ENCODE results near the gene SLCO2A1.

SLCO2A1 gene

DNA sequence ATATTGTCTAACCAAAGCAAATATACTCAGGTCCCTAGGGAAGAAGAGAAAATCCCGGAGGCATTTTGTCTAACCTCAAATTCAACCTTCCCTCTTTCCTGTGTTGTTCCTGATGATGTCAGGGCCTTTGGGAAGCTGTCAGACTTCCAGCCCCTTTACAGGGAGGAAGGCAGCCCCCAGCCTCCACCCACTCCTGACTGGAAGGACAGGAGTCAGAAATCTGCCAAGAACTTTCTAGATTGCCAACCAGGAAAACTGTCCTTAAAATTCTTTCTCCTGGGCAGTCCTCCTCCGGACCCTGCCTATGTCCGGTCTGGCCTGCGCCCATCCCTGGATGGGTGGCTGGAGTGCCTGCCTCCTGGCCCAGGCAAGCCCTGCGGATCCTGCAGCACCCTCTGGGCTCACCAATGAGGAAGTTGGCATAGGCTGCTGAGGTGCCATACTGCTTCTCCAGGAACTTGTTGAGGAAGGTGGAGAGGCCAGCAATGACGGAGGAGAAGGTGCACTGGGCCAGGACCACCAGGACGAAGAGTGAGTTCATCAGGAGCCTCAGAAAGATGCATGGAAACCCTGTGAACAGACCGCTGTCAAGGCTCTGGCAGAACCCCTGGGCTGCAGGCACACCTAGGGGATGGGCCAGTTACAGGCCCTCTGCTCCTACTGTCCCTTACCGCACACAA, 81.5 kb downstream of the SLCO2A1 start:
- H3K4me1 ChIP-seq (ENCODE audit: control insufficient read depth, insufficient read depth, low read length), result peaks cover 14% of the 10 kb centered on the region
- H3K9ac ChIP-seq (ENCODE audit: low read length), result no peak overlapping the region
- peaks cover 6% of the 10 kb centered on the region; the same call in 1 of the 2 replicates for H3K9me3 ChIP-seq (ENCODE audit: control insufficient read depth, insufficient read depth, low read depth, low read length)
- H3K27ac ChIP-seq (ENCODE audit: low read depth, low read length), result no peak overlapping the region
- H3K4me3 ChIP-seq (ENCODE audit: low read depth, low read length), result no peak overlapping the region
- H3K36me3 ChIP-seq (ENCODE audit: control insufficient read depth, insufficient read depth, low read length), result no peaks in the 10 kb centered on the region
- H3K27me3 ChIP-seq (ENCODE audit: control insufficient read depth, insufficient read depth, low read length), result peaks cover 24% of the 10 kb centered on the region

DNA sequence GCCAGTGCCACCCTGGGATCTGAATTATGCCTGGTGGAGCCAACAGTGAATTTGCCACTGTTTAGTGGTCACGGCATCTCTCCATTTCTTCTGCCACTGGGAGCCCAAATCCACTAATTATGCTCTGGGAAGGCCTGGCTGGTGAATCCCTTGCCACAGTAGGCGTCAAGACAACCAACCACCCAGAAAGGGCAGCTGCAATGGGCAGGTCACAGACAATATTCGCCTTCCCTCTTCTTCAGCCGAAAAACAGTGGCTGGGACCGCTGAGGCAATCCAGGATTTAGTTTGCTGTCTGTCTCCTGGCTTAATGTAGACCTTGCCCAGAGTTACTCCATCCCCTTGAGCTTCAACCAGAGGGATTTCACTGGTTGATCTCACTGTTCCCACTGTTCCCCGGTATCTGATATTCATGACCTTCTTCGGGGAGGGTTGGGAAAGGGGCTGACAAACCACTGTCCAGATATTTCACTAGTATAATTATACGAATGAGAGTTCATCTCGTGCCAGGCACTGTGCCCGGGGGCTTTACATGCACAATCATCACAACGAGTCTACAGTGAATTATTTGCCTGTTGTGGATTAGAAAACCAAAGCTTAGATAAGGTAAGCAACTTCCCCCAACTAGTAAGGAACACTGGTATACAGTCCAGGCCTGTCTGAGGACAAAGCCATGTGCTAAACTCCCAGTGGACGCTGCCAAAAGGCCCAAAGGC, 84.2 kb downstream of the SLCO2A1 start:
- Histone ChIP-seq H3K27me3 (ENCODE audit: control insufficient read depth, insufficient read depth, low read length) (peaks cover 9% of the 10 kb centered on the region), H3K36me3 (ENCODE audit: control insufficient read depth, insufficient read depth, low read length) (no peaks in the 10 kb centered on the region), H3K27ac (ENCODE audit: low read depth, low read length) (no peak overlapping the region), H3K9ac (ENCODE audit: low read length) (no peak overlapping the region), H3K4me3 (ENCODE audit: low read depth, low read length) (no peak overlapping the region), H3K9me3 (ENCODE audit: control insufficient read depth, insufficient read depth, low read depth, low read length) (no peaks in the 10 kb centered on the region), H3K4me1 (ENCODE audit: control insufficient read depth, insufficient read depth, low read length) (peaks cover 30% of the 10 kb centered on the region)

DNA sequence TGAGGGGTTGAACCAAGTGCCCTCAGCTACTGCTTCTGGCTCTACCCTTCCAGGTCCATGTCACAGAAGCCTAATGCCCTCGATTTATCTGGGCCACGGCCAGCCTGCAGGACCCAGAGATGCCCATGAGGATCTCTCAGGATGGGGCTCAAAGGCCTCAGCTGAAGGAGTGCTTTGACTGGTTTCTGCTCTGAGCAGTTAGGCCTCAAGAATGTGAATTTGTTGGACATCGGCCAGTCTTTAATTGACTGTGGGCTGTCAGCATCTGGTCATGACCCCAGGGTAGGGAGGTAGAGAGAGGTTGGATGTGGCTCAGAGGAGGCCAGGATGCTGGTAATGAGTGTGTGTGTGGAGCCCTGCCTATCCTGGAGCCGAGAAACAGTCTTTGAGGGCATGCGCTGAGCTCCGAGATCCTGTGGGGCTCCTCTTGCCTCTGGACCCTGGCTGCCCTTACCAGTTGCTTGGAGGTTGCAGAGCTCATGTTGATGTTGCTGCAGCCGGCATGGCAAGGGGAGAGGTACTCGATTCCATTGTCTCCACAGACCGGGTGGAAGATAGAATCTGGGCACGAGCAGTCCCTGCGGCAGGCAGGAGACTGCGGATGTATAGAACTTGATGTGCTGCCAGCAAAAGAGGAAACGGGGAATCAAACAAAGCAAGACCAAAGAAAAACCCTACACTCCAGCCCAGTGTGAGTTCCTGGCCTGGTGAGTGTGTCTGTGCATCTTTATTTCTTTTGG, 84.9 kb downstream of the SLCO2A1 start:
- no peak overlapping the region for H3K9ac ChIP-seq (ENCODE audit: low read length)
- H3K36me3 ChIP-seq (ENCODE audit: control insufficient read depth, insufficient read depth, low read length), result no peaks in the 10 kb centered on the region
- no peak overlapping the region for H3K4me3 ChIP-seq (ENCODE audit: low read depth, low read length)
- H3K27me3 ChIP-seq (ENCODE audit: control insufficient read depth, insufficient read depth, low read length), result 0 out of 2 replicates have a peak, but pooled peaks cover 6% of the 10 kb centered on the region
- H3K9me3 ChIP-seq (ENCODE audit: control insufficient read depth, insufficient read depth, low read depth, low read length), result no peaks in the 10 kb centered on the region
- H3K27ac ChIP-seq (ENCODE audit: low read depth, low read length), result no peak overlapping the region
- H3K4me1 ChIP-seq (ENCODE audit: control insufficient read depth, insufficient read depth, low read length), result peaks cover 28% of the 10 kb centered on the region

DNA sequence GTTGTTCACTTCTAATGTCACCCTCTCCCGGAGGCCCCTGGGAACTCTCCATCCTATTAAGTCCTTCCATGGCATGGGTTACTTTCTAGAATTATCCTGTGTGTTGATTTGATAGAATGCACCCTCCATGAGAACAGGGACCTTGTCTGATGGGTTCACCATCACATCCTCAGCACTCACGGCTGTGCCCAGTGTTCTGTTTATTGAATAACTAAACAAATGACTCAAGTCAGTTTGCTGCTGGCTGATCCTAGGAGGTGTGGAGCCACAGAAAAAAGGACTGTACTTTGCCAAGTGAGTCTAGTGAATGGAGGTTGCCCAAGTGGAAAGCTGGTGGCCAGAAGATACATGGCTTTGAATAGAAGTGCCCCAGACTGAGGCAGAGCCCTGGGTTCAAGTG, 85.5 kb downstream of the SLCO2A1 start:
- no peak overlapping the region for H3K4me3 ChIP-seq (ENCODE audit: low read depth, low read length)
- H3K27ac ChIP-seq (ENCODE audit: low read depth, low read length), result no peak overlapping the region
- no peaks in the 10 kb centered on the region for H3K9me3 ChIP-seq (ENCODE audit: control insufficient read depth, insufficient read depth, low read depth, low read length)
- no peak overlapping the region for H3K9ac ChIP-seq (ENCODE audit: low read length)
- peaks cover 25% of the 10 kb centered on the region for H3K4me1 ChIP-seq (ENCODE audit: control insufficient read depth, insufficient read depth, low read length)
- 0 out of 2 replicates have a peak, but pooled peaks cover 6% of the 10 kb centered on the region for H3K27me3 ChIP-seq (ENCODE audit: control insufficient read depth, insufficient read depth, low read length)
- no peaks in the 10 kb centered on the region for H3K36me3 ChIP-seq (ENCODE audit: control insufficient read depth, insufficient read depth, low read length)

DNA sequence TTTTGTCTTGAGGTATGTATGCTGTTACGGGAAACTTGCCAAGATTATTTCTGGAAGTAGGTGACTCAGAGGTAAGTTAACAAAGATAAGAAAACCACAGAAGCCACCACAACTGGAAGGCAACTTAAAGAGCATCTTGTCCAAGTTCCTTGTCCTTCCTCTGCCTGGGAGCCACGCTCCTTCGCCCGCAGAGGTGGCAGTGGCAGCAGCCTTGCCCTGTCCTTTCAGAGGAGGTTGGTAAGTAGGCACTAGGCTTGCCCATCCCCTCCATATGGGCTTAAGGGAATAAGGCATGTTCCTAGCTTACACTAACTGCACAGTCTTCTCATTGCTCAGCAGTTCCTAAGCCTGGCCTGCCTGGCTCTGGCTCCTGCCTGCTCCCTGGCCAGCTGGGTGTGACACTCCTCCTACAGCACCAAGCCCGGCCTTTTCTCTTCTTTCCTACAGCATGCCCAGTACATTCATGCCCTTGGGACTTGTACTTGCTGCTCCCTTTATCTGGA, 86.0 kb downstream of the SLCO2A1 start:
- Histone ChIP-seq H3K9ac (ENCODE audit: low read length) (no peak overlapping the region), H3K36me3 (ENCODE audit: control insufficient read depth, insufficient read depth, low read length) (no peaks in the 10 kb centered on the region), H3K4me3 (ENCODE audit: low read depth, low read length) (no peak overlapping the region), H3K4me1 (ENCODE audit: control insufficient read depth, insufficient read depth, low read length) (peaks cover 20% of the 10 kb centered on the region), H3K27me3 (ENCODE audit: control insufficient read depth, insufficient read depth, low read length) (0 out of 2 replicates have a peak, but pooled peaks cover 5% of the 10 kb centered on the region), H3K27ac (ENCODE audit: low read depth, low read length) (no peak overlapping the region), H3K9me3 (ENCODE audit: control insufficient read depth, insufficient read depth, low read depth, low read length) (no peaks in the 10 kb centered on the region)

DNA sequence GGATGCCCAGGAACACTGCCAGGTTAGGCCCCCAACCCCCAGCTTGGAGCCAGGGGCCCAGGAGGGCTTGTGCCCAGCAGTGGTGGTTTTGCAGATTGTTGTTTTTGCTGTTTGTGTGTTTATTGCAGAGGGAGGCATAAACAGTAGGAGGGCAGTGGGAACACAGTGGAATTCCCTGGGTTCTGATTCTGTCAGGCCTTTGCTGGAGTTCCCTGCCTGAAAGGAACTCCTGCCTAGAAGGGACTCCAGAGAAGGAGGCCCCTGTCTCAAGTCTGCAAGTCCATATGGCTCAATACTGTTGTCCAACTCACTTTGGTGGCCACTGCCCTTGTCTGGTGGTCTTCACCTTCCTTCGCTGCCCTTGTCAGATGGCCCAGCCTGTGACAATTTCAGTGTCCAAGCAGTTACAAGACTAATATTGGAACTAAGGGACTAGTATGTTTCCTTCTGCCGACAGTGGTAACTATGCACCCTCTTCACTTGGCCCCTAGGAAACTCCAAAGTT, 86.6 kb downstream of the SLCO2A1 start:
- no peak overlapping the region for H3K9ac ChIP-seq (ENCODE audit: low read length)
- no peaks in the 10 kb centered on the region for H3K27me3 ChIP-seq (ENCODE audit: control insufficient read depth, insufficient read depth, low read length)
- H3K4me3 ChIP-seq (ENCODE audit: low read depth, low read length), result no peak overlapping the region
- H3K36me3 ChIP-seq (ENCODE audit: control insufficient read depth, insufficient read depth, low read length), result no peaks in the 10 kb centered on the region
- no peaks in the 10 kb centered on the region for H3K9me3 ChIP-seq (ENCODE audit: control insufficient read depth, insufficient read depth, low read depth, low read length)
- peaks cover 16% of the 10 kb centered on the region for H3K4me1 ChIP-seq (ENCODE audit: control insufficient read depth, insufficient read depth, low read length)
- H3K27ac ChIP-seq (ENCODE audit: low read depth, low read length), result no peak overlapping the region

DNA sequence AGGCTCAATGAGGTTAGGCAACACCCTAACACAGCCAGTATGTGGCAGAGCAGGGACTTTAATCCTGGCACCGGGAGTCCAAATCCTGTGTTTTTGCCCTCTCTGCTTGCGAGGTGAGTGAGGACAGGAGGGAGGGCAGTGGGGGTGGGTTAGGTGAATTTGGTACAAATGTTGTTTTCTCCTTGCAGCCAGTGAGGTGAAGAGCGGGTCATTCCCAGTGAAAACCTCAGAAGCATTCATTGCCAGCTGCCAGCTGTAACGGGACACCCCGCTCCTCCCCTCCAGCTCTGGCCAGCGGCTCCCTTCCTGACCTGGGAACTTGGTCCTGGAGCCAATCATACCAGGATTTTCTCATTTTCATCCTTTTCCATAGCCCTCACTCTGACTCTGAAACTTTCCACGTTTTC, 88.3 kb downstream of the SLCO2A1 start:
- Histone ChIP-seq H3K4me1 (ENCODE audit: control insufficient read depth, insufficient read depth, low read length) (peaks cover 16% of the 10 kb centered on the region), H3K27me3 (ENCODE audit: control insufficient read depth, insufficient read depth, low read length) (no peaks in the 10 kb centered on the region), H3K9ac (ENCODE audit: low read length) (no peak overlapping the region), H3K36me3 (ENCODE audit: control insufficient read depth, insufficient read depth, low read length) (no peaks in the 10 kb centered on the region), H3K27ac (ENCODE audit: low read depth, low read length) (no peak overlapping the region), H3K9me3 (ENCODE audit: control insufficient read depth, insufficient read depth, low read depth, low read length) (no peaks in the 10 kb centered on the region), H3K4me3 (ENCODE audit: low read depth, low read length) (no peak overlapping the region)

DNA sequence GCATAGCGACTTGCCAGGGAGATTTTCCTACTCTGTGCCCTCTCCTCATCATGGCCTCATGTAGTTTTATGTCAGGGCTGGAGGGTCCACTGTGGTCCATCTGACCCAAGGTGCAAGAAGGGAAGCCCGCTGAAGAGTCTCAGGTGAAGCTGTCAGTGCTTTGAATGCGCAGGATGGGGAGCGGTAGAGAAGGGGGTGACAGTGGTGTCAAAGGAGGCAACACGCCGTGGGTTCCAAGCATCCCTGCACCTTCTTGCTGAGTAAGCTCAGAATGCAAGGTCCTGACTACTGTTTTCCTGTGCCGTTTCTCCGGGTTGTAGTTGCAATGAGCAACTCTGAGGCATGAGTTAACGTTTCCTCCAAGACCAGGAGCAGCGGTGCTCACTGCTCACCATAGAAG, 89.2 kb downstream of the SLCO2A1 start:
- no peaks in the 10 kb centered on the region for H3K36me3 ChIP-seq (ENCODE audit: control insufficient read depth, insufficient read depth, low read length)
- peaks cover 16% of the 10 kb centered on the region for H3K4me1 ChIP-seq (ENCODE audit: control insufficient read depth, insufficient read depth, low read length)
- no peaks in the 10 kb centered on the region for H3K9me3 ChIP-seq (ENCODE audit: control insufficient read depth, insufficient read depth, low read depth, low read length)
- no peak overlapping the region for H3K27ac ChIP-seq (ENCODE audit: low read depth, low read length)
- no peak overlapping the region for H3K4me3 ChIP-seq (ENCODE audit: low read depth, low read length)
- H3K9ac ChIP-seq (ENCODE audit: low read length), result no peak overlapping the region
- H3K27me3 ChIP-seq (ENCODE audit: control insufficient read depth, insufficient read depth, low read length), result no peaks in the 10 kb centered on the region

DNA sequence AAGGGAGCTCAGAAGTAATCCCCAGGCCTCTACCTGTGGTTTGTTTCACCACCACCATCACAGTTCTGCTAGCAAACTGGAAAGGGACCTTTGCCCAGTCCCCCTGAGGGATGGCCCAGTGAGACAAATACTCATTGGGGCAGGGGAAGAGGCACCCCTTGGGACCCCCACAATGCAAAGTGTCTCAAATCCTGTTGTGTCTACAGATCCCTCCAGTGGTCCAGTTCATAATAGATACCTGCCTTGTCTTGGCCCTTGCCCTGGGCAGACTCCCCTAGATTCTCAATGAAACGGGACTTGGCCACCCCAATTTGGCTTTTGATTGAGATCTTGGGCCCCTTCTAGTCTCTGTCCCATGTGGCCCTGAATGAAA, 90.3 kb downstream of the SLCO2A1 start:
- H3K4me1 ChIP-seq (ENCODE audit: control insufficient read depth, insufficient read depth, low read length), result peaks cover 16% of the 10 kb centered on the region
- H3K4me3 ChIP-seq (ENCODE audit: low read depth, low read length), result no peak overlapping the region
- H3K9ac ChIP-seq (ENCODE audit: low read length), result no peak overlapping the region
- H3K27me3 ChIP-seq (ENCODE audit: control insufficient read depth, insufficient read depth, low read length), result no peaks in the 10 kb centered on the region
- no peaks in the 10 kb centered on the region for H3K9me3 ChIP-seq (ENCODE audit: control insufficient read depth, insufficient read depth, low read depth, low read length)
- H3K36me3 ChIP-seq (ENCODE audit: control insufficient read depth, insufficient read depth, low read length), result no peaks in the 10 kb centered on the region
- H3K27ac ChIP-seq (ENCODE audit: low read depth, low read length), result no peak overlapping the region

DNA sequence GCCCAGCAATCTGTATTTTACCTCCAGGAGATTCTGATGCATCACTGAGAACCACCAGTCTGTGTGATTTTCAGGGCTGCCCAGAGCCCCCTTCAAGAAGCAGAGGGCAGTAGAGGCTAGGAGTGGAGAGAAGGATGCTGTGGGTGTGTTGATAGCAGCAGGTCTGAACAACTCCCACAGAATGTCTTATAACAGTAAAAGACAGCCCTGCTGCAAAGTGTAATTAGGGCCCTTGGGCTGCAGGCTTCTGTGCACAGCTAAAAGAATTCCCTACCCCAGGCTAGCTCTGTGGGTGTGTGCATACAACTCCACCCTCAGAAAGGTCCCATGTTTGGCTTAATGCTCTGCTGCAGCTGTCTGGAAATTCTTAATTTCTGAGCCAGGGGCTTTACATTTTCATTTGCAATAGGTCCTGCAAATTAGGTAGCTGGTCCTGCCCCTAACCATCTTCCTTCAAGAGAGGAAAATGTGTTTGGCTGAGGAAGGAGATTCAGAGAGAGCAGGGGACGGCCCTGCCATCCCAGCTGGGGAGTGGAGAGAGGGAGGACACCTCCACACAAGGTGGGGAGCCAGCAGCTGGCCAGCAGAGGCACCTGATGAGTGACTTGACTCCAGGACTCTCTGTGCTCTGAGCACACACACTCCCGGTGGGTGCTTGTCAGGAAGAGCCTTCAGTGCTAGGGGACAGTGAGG, 90.8 kb downstream of the SLCO2A1 start:
- Histone ChIP-seq H3K27me3 (ENCODE audit: control insufficient read depth, insufficient read depth, low read length) (no peaks in the 10 kb centered on the region), H3K9me3 (ENCODE audit: control insufficient read depth, insufficient read depth, low read depth, low read length) (no peaks in the 10 kb centered on the region), H3K4me1 (ENCODE audit: control insufficient read depth, insufficient read depth, low read length) (peaks cover 16% of the 10 kb centered on the region), H3K4me3 (ENCODE audit: low read depth, low read length) (no peak overlapping the region), H3K9ac (ENCODE audit: low read length) (no peak overlapping the region), H3K27ac (ENCODE audit: low read depth, low read length) (no peak overlapping the region), H3K36me3 (ENCODE audit: control insufficient read depth, insufficient read depth, low read length) (no peaks in the 10 kb centered on the region)

Data from HUES6 (cell line).